GM23338 (cell line): Measurements from ENCODE around the gene TBL1XR1.

Experiments used
- CREB1 ChIP-seq: fragments of 250-450 bp; sonication (Bioruptor Pico); IDR thresholded peaks from 2 replicates; pipeline ENCODE4 v1.5.0; 2020; ENCODE audit warnings: low read depth, mild to moderate bottlenecking, moderate library complexity
- CTCF ChIP-seq, 2 experiments: fragments of 200-600 bp in 1 of 2; sonication (generic) in 1 of 2; conservative IDR thresholded peaks; 2 replicates each; pipeline versions ENCODE4 v1.5.1 to v1.6.1; 2016 to 2017; ENCODE audit warnings: antibody characterized with exemption in 2 of 2, low read depth in 2 of 2, mild to moderate bottlenecking in 2 of 2, moderate library complexity in 1 of 2
- EZH2 ChIP-seq: fragments of 200-600 bp; sonication (generic); IDR thresholded peaks from one replicate; pipeline ENCODE4 v1.8.0; 2017; ENCODE audit warnings: antibody characterized with exemption, mild to moderate bottlenecking, low read depth; ENCODE audit not compliant: unreplicated experiment
- POLR2AphosphoS5 ChIP-seq: IDR thresholded peaks from 2 replicates; pipeline ENCODE4 v1.6.1; 2016; ENCODE audit warnings: antibody characterized with exemption, low read depth

- TF ChIP-seq CTCF (conservative IDR thresholded peaks at IDR 0.05; ENCODE audit: low read depth in 2 of 2) (no peak), POLR2AphosphoS5 (no peak), CREB1 (CRISPR knock-in tag) (no peak), EZH2 (no peak)
These were observed 71.1 kb downstream of the TBL1XR1 start for GRCh38 chr3:177126015-177126773.
